HEK293T (cell line): ENCODE results near the gene LNX1.

Experiments
- CTCF ChIA-PET: fragments of 350-600 bp; formaldehyde crosslinking; extraction: SDS; loops from one replicate; lab custom pipeline; 2021; ENCODE audit warnings: antibody characterized with exemption, inconsistent platforms; lab: Yijun Ruan, JAX
- POLR2A ChIA-PET: fragments of 350-600 bp; formaldehyde crosslinking; extraction: SDS; loops from one replicate; lab custom pipeline; 2020; ENCODE audit warnings: antibody characterized with exemption, inconsistent platforms; lab: Yijun Ruan, JAX
- DNase-seq: peaks from one replicate; pipeline ENCODE4 v3.0.0; 2012; ENCODE audit warnings: mixed read lengths; ENCODE audit errors: extremely low spot score
- ARNT ChIP-seq: fragments of 450-650 bp; IDR thresholded peaks from 2 replicates; pipeline ENCODE4 v1.6.1; 2017; ENCODE audit warnings: mild to moderate bottlenecking
- BHLHE40 ChIP-seq: fragments of 450-650 bp; IDR thresholded peaks from 2 replicates; pipeline ENCODE4 v1.6.1; 2016; ENCODE audit warnings: mild to moderate bottlenecking, moderate library complexity, borderline replicate concordance
- CTBP1 ChIP-seq: fragments of 450-650 bp; IDR thresholded peaks from 2 replicates; pipeline ENCODE4 v1.6.1; 2016; ENCODE audit warnings: borderline replicate concordance
- ELF4 ChIP-seq: fragments of 450-650 bp; IDR thresholded peaks from 2 replicates; pipeline ENCODE4 v1.6.1; 2017; ENCODE audit warnings: antibody characterized with exemption
- FOXA1 ChIP-seq: fragments of 450-650 bp; IDR thresholded peaks from 2 replicates; pipeline ENCODE4 v1.6.1; 2016; ENCODE audit warnings: mild to moderate bottlenecking
- FOXK2 ChIP-seq: fragments of 450-650 bp; IDR thresholded peaks from 2 replicates; pipeline ENCODE4 v1.6.1; 2016; ENCODE audit warnings: mild to moderate bottlenecking
- FOXM1 ChIP-seq: fragments of 450-650 bp; IDR thresholded peaks from 2 replicates; pipeline ENCODE4 v1.6.1; 2017; ENCODE audit warnings: mild to moderate bottlenecking, borderline replicate concordance
- HDGF ChIP-seq: fragments of 450-650 bp; IDR thresholded peaks from 2 replicates; pipeline ENCODE4 v1.6.1; 2017; ENCODE audit warnings: antibody characterized with exemption, borderline replicate concordance
- L3MBTL2 ChIP-seq: fragments of 450-650 bp; conservative IDR thresholded peaks from 2 replicates; pipeline ENCODE4 v1.6.1; 2016; ENCODE audit warnings: mild to moderate bottlenecking
- LEF1 ChIP-seq: fragments of 450-650 bp; IDR thresholded peaks from 2 replicates; pipeline ENCODE4 v1.6.1; 2017; ENCODE audit warnings: mild to moderate bottlenecking, borderline replicate concordance
- NFRKB ChIP-seq: fragments of 450-650 bp; IDR thresholded peaks from 2 replicates; pipeline ENCODE4 v1.6.1; 2016; ENCODE audit warnings: mild to moderate bottlenecking, moderate library complexity
- SP1 ChIP-seq: fragments of 450-650 bp; IDR thresholded peaks from 2 replicates; pipeline ENCODE4 v1.6.1; 2017
- SUZ12 ChIP-seq: fragments of 450-650 bp; IDR thresholded peaks from 2 replicates; pipeline ENCODE4 v1.6.1; 2016; ENCODE audit warnings: mild to moderate bottlenecking
- TARDBP ChIP-seq: fragments of 450-650 bp; IDR thresholded peaks from 2 replicates; pipeline ENCODE4 v1.6.1; 2016
- ZNF384 ChIP-seq: fragments of 450-650 bp; IDR thresholded peaks from 2 replicates; pipeline ENCODE4 v1.6.1; 2016
- TF ChIP-seq, protein P1 (sequence below): fragments of 450-650 bp; IDR thresholded peaks from 2 replicates; pipeline ENCODE4 v1.6.1; 2016

The LNX1 gene

DNA sequence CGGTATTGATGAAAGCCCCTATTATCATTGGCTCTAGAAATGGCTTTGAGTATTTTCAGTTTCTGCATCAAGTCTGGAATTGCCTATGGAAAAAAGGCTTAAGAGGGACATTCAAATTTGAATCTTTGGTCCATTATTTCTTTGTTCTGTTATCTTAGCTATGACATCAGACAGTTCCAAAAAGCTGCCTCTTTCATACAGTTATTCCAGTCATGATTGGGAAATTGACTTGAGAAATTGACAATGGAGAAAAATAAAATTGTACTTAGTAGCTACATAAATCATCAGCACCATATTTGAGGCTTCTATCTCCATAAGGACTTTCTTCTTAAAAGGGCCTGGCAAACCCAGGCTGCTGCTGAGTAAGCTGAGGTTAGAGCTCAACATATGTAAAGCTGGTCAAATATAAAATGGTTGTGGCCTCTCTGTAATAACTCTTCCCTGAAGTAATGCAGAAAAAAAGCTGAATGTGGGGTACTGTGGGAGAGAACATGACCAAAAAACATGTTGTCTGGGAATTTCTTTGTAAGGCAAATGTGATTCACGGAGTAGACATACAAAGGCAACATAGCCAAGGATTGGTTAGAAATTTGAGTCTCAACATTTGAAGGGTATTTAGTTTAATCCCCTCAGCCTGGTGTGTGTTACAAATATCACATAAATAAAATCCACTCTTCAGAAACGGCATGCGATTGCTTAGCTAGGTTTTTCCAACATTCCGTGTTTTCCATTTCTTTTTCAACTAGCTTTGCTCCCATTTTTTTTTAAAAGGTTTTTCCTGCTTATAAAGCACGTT is 100.9 kb downstream of the LNX1 start:
- CTCF ChIA-PET: interaction anchor here (0.6 kb wide), 1 partner anchor 56 kb away, joined by 9 read pairs; no protein-coding TSS in a partner anchor
- DNase-seq: no peak
- TF ChIP-seq CTBP1: no peak
- POLR2A ChIA-PET: no interaction called here

DNA sequence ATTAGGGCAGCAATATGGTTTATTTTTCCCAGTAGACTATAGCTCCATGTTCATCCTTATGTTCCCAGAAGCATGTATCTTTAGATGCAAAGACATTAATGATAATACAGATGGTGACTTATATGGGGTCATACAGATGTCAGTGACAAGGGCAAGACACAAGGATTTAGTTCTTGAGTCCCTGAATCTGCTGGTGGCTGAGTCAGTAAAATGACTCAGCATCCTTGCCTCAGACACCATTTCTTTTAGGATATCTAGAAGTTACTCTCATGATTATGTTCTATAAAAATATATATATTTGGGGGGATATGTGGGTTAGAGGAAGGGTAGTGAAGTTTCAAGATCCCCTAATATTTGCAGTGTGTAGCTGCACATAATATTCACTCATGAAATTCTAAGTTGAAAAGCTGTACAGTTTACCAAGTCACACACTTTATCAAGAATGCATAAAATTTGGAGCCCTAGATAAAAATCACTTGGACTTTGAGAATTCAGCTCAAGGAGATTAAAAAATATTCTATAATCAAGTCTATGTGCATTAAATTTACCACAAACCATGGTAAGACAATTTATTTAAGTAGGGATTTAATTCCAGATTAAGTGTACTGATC is 101.9 kb downstream of the LNX1 start:
- ChIA-PET POLR2A (no interaction called here), CTCF (no interaction called here)
- DNase-seq: no peak
- TF ChIP-seq TARDBP: no peak
- TF ChIP-seq FOXK2: no peak
- TF ChIP-seq NFRKB: no peak
- TF ChIP-seq, protein P1, sequence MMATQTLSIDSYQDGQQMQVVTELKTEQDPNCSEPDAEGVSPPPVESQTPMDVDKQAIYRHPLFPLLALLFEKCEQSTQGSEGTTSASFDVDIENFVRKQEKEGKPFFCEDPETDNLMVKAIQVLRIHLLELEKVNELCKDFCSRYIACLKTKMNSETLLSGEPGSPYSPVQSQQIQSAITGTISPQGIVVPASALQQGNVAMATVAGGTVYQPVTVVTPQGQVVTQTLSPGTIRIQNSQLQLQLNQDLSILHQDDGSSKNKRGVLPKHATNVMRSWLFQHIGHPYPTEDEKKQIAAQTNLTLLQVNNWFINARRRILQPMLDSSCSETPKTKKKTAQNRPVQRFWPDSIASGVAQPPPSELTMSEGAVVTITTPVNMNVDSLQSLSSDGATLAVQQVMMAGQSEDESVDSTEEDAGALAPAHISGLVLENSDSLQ: no peak
- no peak for TF ChIP-seq ELF4
- no peak for TF ChIP-seq FOXA1
- TF ChIP-seq FOXM1: no peak
- TF ChIP-seq SUZ12: no peak
- TF ChIP-seq ARNT: no peak
- TF ChIP-seq BHLHE40: no peak
- TF ChIP-seq HDGF: no peak
- no peak for TF ChIP-seq ZNF384
- TF ChIP-seq SP1: no peak
- no peak for TF ChIP-seq CTBP1
- TF ChIP-seq LEF1: no peak
- TF ChIP-seq L3MBTL2: no peak

DNA sequence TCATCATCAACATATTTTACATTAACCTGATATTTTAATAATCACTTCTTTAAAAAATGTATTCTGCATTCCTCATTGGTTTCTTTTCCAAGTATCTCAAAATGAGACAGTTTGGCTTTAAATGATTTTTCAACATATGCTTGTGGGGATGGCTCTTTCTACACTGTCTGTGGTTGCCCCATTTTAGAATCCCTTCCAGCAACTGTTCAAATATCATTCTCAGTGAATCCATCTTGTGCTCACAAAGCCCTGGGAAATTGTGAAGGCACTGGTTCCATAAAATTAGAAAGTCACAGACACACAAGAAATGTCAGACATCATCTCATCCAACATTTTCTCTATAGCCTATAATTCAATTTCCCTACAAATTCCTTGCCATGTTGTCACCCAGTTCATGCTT is 103.5 kb downstream of the LNX1 start:
- TF ChIP-seq NFRKB (no peak), ZNF384 (no peak), SUZ12 (no peak), SP1 (no peak), HDGF (no peak), FOXK2 (no peak), BHLHE40 (no peak), FOXM1 (no peak), FOXA1 (no peak)
- ChIA-PET CTCF (no interaction called here), POLR2A (no interaction called here)
- DNase-seq: no peak

GRCh38 chr4:53485658-53486040 is 105.6 kb downstream of the LNX1 start:
- ChIA-PET POLR2A (no interaction called here), CTCF (no interaction called here)

DNA sequence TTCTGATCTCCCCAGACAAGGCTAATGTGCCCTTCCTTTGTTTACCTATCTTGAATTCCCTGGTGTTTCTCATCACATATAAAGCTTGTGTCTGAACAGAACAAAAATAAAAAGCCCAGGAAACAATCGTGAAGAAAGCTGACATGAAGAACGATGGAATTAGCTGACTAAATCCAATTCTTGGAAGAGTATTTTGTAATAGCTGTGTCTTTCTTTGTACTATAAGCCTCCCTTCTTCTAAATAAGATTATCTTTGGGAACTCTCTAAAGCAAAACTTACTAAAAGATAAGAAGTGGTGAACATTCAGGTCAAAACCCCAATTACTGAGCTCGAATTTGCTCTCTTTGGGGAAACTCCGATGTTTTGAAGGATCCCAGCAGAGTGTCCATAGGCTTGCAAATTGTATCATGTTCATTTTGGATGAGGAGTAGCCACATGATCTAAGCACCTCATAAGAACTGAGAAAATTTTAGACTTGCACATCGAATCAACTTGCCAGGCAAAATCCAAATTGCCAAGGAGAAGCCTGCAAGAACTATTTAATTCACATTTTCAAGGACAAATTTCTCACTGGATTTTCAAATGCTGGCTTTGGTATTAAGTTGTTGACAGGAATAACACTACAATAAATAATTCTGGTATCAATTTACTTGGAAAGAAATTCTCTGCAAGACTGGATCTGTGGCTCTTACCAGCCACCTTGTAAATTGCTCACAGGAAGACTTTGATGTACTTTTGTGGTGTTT is 106.2 kb downstream of the LNX1 start:
- ChIA-PET CTCF (no interaction called here), POLR2A (no interaction called here)
- no peak for TF ChIP-seq FOXK2
- TF ChIP-seq, protein P1: no peak
- no peak for TF ChIP-seq ELF4
- no peak for TF ChIP-seq LEF1
- TF ChIP-seq SUZ12: no peak
- TF ChIP-seq TARDBP: no peak
- no peak for TF ChIP-seq FOXM1
- no peak for TF ChIP-seq BHLHE40
- no peak for TF ChIP-seq CTBP1
- TF ChIP-seq HDGF: no peak
- no peak for TF ChIP-seq ARNT
- no peak for DNase-seq

More at GRCh38 chr4:53485658-53486040, 105.6 kb downstream of the LNX1 start:
- DNase-seq: no peak
- TF ChIP-seq ZNF384 (no peak), NFRKB (no peak), FOXA1 (no peak), HDGF (no peak), ARNT (no peak), FOXK2 (no peak)

DNA sequence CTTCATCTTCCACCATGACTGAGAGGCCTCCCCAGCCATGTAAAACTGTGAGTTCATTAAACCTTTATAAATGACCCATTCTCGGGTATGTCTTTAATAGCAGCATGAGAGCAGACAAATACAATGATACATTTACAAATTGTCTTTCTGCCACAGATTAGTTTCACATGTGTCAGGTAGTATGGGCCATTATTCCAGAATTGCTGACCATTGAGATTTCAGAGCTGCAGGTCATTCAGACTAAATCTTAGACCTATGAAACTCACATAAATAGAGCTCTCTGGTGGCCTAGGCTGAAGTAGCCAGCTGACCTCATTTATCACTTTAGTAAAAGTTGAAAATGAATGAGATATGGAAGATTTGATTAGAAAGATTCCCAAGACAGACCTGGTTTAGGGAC is 108.0 kb downstream of the LNX1 start:
- ChIA-PET CTCF (no interaction called here), POLR2A (no interaction called here)
- DNase-seq: no peak
- TF ChIP-seq ZNF384 (no peak), LEF1 (no peak), ARNT (no peak), HDGF (no peak), CTBP1 (no peak), ELF4 (no peak), NFRKB (no peak), SP1 (no peak), FOXM1 (no peak)

GRCh38 chr4:53481586-53481985 is 109.7 kb downstream of the LNX1 start:
- CTCF ChIA-PET: no interaction called here
- POLR2A ChIA-PET: no interaction called here

More at GRCh38 chr4:53481586-53481985, 109.7 kb downstream of the LNX1 start:
- TF ChIP-seq FOXA1: no peak
- TF ChIP-seq ARNT: no peak
- TF ChIP-seq BHLHE40: no peak
- TF ChIP-seq SUZ12: no peak
- TF ChIP-seq FOXM1: no peak
- TF ChIP-seq, protein P1: no peak
- TF ChIP-seq L3MBTL2: no peak
- no peak for TF ChIP-seq NFRKB
- no peak for TF ChIP-seq SP1
- TF ChIP-seq ZNF384: no peak
- no peak for TF ChIP-seq TARDBP
- TF ChIP-seq CTBP1: no peak
- no peak for TF ChIP-seq FOXK2
- TF ChIP-seq ELF4: no peak
- TF ChIP-seq LEF1: no peak
- TF ChIP-seq HDGF: no peak
- no peak for DNase-seq
